Measurements from ENCODE around the gene SOST.
A peak's percentile ranks its signal among the peaks of the same experiment; 100 is the strongest.
"Not testable (repeated sequence)": the region's sequence is repeated elsewhere in the genome, so short reads cannot be mapped to it uniquely, and the experiment has no call there.

SOST gene

GRCh38 chr17:43758497-43759174, at the start of gene SOST:
SOST (minus strand) TSS chr17:43758791; CDS start chr17:43758741, 50 bp downstream.
- FAIRE-seq: no peak

- no peak for FAIRE-seq
Measured at GRCh38 chr17:43808076-43808475, 49.5 kb upstream of the SOST start.

GRCh38 chr17:43805117-43805516, 46.5 kb upstream of the SOST start:
- FAIRE-seq: no peak

DNA sequence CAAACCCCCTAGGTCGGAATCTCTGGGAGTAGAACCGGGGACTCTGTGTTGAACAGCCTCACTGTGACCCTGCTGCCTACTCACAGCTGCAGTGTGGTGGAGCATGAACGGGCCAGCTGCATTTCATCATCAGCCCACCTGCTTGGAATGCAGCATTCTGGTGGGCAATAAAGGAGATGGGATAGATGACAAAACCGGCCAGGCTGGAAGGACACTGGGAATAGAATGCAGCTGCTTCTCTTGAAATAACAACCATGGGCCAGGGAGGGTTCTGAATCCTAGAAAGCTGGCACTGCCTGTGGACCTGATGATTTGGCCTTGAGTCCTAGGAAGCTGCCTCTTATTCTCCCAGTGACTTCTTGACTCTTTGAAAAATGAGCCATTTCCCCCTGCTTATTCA, 45.2 kb upstream of the SOST start:
- FAIRE-seq: no peak

GRCh38 chr17:43801844-43802243, 43.3 kb upstream of the SOST start:
- FAIRE-seq: no peak

- FAIRE-seq: no peak
Measured at GRCh38 chr17:43800736-43801135, 42.1 kb upstream of the SOST start.

- FAIRE-seq: no peak
Measured at GRCh38 chr17:43799047-43799446, 40.5 kb upstream of the SOST start.

- not testable (repeated sequence) for FAIRE-seq
Measured at GRCh38 chr17:43798024-43798423, 39.4 kb upstream of the SOST start.

DNA sequence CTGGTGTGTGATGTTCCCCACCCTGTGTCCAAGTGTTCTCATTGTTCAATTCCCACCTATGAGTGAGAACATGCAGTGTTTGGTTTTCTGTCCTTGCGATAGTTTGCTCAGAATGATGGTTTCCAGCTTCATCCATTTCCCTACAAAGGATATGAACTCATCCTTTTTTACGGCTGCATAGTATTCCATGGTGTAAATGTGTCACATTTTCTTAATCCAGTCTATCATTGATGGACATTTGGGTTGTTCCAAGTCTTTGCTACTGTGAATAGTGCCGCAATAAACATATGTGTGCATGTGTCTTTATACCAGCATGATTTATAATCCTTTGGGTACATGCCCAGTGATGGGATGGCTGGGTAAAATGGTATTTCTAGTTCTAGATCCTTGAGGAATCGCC, 34.1 kb upstream of the SOST start:
- FAIRE-seq: not testable (repeated sequence)

GRCh38 chr17:43791589-43791988, 33.0 kb upstream of the SOST start:
- FAIRE-seq: peak; percentile 62

DNA sequence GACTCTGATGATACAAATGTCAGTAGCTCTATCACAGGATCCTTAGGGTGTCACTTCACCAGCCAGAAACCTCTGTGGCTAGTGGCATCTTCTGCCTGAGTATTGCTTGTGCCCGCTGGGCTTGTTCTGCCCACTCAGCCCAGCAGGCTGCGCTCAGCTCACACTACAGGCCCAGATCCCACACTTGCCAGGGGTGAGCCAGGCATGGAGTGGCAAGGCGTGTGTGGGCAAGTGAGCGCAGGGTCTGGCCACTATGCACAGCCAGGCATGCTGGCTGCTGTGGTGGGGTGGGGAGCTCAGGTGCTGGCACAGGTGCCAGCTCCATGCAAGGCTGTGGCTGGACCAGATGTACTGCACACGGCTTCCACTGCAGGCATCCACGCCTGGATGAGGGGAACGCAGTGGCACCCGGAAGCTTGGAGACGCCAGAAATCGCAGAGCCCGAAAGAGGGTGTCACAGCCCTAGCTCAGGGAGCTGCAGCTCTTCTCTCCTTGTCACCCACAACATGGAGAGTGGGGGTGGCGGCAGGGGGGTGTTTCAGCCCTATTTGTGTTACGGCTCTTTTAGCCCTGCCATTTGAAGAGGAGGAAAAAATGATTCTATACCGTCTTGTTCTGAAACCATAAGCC, 31.8 kb upstream of the SOST start:
- FAIRE-seq: no peak

- FAIRE-seq: no peak
Measured at GRCh38 chr17:43789482-43789881, 30.9 kb upstream of the SOST start.

DNA sequence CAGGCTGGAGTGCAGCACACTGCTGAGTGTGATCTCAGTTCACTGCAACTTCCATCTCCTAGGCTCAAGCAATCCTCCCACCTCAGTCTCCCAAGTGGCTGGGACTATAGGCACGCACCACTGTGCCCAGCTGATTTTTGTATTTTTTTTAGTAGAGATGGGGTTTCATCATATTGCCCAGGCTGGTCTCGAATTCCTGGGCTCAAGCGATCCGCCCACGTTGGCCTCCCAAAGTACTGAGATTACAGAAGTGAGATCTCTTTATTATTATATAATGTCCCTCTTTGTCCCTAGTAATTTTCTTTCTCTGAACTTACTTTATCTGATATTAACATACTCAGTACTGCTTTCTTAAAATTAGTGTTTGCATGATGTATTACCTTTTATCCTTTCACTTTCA, 29.9 kb upstream of the SOST start:
- FAIRE-seq: no peak

DNA sequence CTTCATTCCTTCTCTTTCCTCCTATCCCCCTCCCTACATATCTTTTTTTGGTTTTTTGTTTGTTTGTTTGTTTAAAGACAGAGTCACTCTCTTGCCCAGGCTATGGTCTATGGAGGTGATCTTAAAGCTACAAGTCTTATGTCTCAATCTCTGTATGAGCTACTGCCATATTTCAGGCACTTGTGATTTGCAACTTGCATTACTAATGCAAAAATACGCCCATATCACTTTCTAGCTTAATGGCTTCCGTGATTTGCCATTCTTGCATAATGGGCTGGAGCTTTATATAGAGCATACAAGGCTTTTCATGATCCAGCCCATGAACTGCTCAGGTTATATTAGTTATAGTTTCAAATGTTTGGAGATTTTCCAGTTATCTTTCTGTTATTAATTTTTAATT, 29.1 kb upstream of the SOST start:
- no peak for FAIRE-seq

DNA sequence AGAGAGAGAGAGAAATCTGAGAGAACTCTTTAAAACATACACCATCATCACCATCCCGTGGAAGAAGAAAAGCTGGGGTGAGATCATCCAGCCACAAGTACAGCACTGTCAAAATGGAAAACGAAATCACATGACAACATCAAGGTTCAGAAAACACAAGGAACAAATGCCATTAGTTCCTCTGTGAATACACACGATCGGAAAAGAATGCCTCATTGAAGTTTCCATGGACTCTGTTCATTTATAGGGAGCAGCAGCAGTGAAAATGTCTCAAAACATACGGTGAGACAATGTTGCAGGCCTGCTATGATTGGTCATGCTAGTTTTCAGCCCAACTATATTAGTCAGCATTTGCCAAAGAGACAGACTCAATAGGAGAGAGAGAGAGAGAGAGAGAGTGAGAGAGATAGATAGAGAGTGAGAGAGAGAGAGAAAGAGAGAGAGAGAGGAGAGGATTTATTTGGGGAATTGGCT, 26.1 kb upstream of the SOST start:
- no peak for FAIRE-seq

GRCh38 chr17:43784068-43784467, 25.5 kb upstream of the SOST start:
- FAIRE-seq: no peak

- FAIRE-seq: no peak
Measured at GRCh38 chr17:43782913-43783680, 24.5 kb upstream of the SOST start.

- no peak for FAIRE-seq
Measured at GRCh38 chr17:43780135-43780534, 21.5 kb upstream of the SOST start, which contains the start of gene CFAP97D1. CFAP97D1 (plus strand) TSS chr17:43780435; CDS start chr17:43780463, 28 bp downstream.

GRCh38 chr17:43779145-43780125, 20.8 kb upstream of the SOST start:
- no peak for FAIRE-seq

- FAIRE-seq: peak; percentile 93
Measured at GRCh38 chr17:43778337-43779144, 19.9 kb upstream of the SOST start, which contains the start of gene DUSP3. DUSP3 (minus strand) TSS chr17:43778977; CDS start chr17:43778924, 53 bp downstream.

Data from G401.6 (cell line).